Ovary (tissue), 3 donors: ENCODE measurements around the gene LRP1B.

Experiments used
- CTCF ChIP-seq, 3 donors: fragments of 450-650 bp in 2 of 3; fragments of 200-600 bp in 1 of 3; IDR thresholded peaks; one replicate each; pipeline versions ENCODE4 v1.5.1 to v1.8.0; 2016 to 2022; ENCODE audit warnings: antibody characterized with exemption in 3 of 3, mild to moderate bottlenecking in 1 of 3
- EP300 ChIP-seq: sonication (generic); formaldehyde crosslinking; IDR thresholded peaks from one replicate; pipeline ENCODE4 v1.6.1; 2017; ENCODE audit warnings: antibody characterized with exemption
- POLR2A ChIP-seq: fragments of 450-650 bp; IDR thresholded peaks from one replicate; pipeline ENCODE4 v1.6.1; 2017; ENCODE audit warnings: antibody characterized with exemption, mild to moderate bottlenecking, moderate library complexity
- donor health status: DM: no; HTN: no; CAD: no.

- TF ChIP-seq CTCF (IDR thresholded peaks at IDR 0.05) = no peak
- no peak for TF ChIP-seq POLR2A
- no peak for TF ChIP-seq EP300
These were observed 1482.4 kb downstream of the LRP1B start for GRCh38 chr2:140648393-140648792.
